CD14-positive monocyte (primary cell): ENCODE measurements around the gene LIM2. TPM values are rescaled to one million over a fixed set of nuclear protein-coding genes. Genes with fewer than 3 reads are reported as not detected.

Experiments
- DNase-seq, 3 donors: peaks; one replicate each; pipeline ENCODE4 v3.0.0-alpha.2; 2011 to 2022
- H2AFZ ChIP-seq: 2 replicates; pipeline ENCODE4 v1.6.0; 2012; ENCODE audit warnings: mild to moderate bottlenecking, low read depth, low read length, inconsistent platforms; ENCODE audit not compliant: insufficient read depth, poor library complexity, severe bottlenecking
- H3K27ac ChIP-seq, 2 donors: 1 replicate in 1 of 2; 2 replicates in 1 of 2; pipeline ENCODE4 v1.5.1; 2012 to 2013; ENCODE audit warnings: low read length in 2 of 2, control low read depth in 1 of 2, inconsistent platforms in 1 of 2, low read depth in 1 of 2, mild to moderate bottlenecking in 1 of 2
- H3K27me3 ChIP-seq, 2 donors: one replicate each; pipeline versions ENCODE4 v1.6.0 to v1.6.1; 2011 to 2013; ENCODE audit warnings: low read length in 2 of 2; ENCODE audit not compliant: control insufficient read depth in 2 of 2, insufficient read depth in 2 of 2
- H3K36me3 ChIP-seq, 2 donors: replicated peaks in 1 of 2; 1 replicate in 1 of 2; 2 replicates in 1 of 2; pipeline versions ENCODE4 v1.5.1 to v1.6.1; 2012 to 2013; ENCODE audit warnings: low read length in 2 of 2, control low read depth in 1 of 2, inconsistent platforms in 1 of 2, mild to moderate bottlenecking in 1 of 2; ENCODE audit not compliant: insufficient read depth in 2 of 2, control insufficient read depth in 1 of 2
- H3K4me1 ChIP-seq, 2 donors: 1 replicate in 1 of 2; 2 replicates in 1 of 2; pipeline versions ENCODE4 v1.5.1 to v1.6.1; 2012 to 2013; ENCODE audit warnings: low read length in 2 of 2, control low read depth in 1 of 2, inconsistent platforms in 1 of 2, mild to moderate bottlenecking in 1 of 2, moderate library complexity in 1 of 2; ENCODE audit not compliant: insufficient read depth in 2 of 2, control insufficient read depth in 1 of 2
- H3K4me2 ChIP-seq: replicated peaks from 2 replicates; pipeline ENCODE3; 2012; ENCODE audit warnings: low read length, moderate library complexity, mild to moderate bottlenecking; ENCODE audit not compliant: poor library complexity, severe bottlenecking; ENCODE audit errors: extremely low read depth
- H3K4me3 ChIP-seq, 3 experiments: fragments of 200-600 bp in 1 of 3; sonication (generic) in 1 of 3; replicated peaks in 1 of 3; 1 replicate in 2 of 3; 2 replicates in 1 of 3; pipeline ENCODE4 v1.5.1; 2011 to 2013; ENCODE audit warnings: low read length in 3 of 3, mild to moderate bottlenecking in 3 of 3, control low read depth in 2 of 3, low read depth in 2 of 3, inconsistent platforms in 1 of 3, moderate library complexity in 1 of 3
- H3K79me2 ChIP-seq: 2 replicates; pipeline ENCODE4 v1.6.0; 2012; ENCODE audit warnings: mild to moderate bottlenecking, control low read depth, inconsistent platforms, low read length, moderate library complexity; ENCODE audit not compliant: insufficient read depth
- H3K9ac ChIP-seq: 2 replicates; pipeline ENCODE4 v1.6.0; 2017; ENCODE audit warnings: low read length, mild to moderate bottlenecking; ENCODE audit not compliant: insufficient read depth, poor library complexity, severe bottlenecking
- H3K9me3 ChIP-seq, 2 donors: replicated peaks in 1 of 2; 1 replicate in 1 of 2; 2 replicates in 1 of 2; pipeline versions ENCODE4 v1.5.1 to v1.6.1; 2012 to 2013; ENCODE audit warnings: low read length in 2 of 2, control low read depth in 1 of 2; ENCODE audit not compliant: control insufficient read depth in 1 of 2, insufficient read depth in 1 of 2
- H4K20me1 ChIP-seq: 2 replicates; pipeline ENCODE4 v1.6.0; 2012; ENCODE audit warnings: mild to moderate bottlenecking, low read length, control low read depth, moderate library complexity; ENCODE audit not compliant: insufficient read depth
- H3K27ac Mint-ChIP-seq, 7 donors: one replicate each; pipeline ENCODE4 v1.8.0; 2020; ENCODE audit warnings: mild to moderate bottlenecking in 7 of 7, mixed read lengths in 7 of 7, moderate library complexity in 6 of 7, inconsistent platforms in 2 of 7
- H3K27me3 Mint-ChIP-seq, 3 donors: one replicate each; pipeline ENCODE4 v1.8.0; 2021 to 2022; ENCODE audit warnings: low read depth in 3 of 3, mild to moderate bottlenecking in 3 of 3, mixed read lengths in 3 of 3, moderate library complexity in 3 of 3, inconsistent platforms in 1 of 3
- H3K36me3 Mint-ChIP-seq, 2 donors: one replicate each; pipeline ENCODE4 v1.8.0; 2020; ENCODE audit warnings: mixed read lengths in 2 of 2, inconsistent platforms in 1 of 2, mild to moderate bottlenecking in 1 of 2
- H3K4me1 Mint-ChIP-seq: one replicate; pipeline ENCODE4 v1.8.0; 2020; ENCODE audit warnings: mild to moderate bottlenecking, mixed read lengths
- H3K4me3 Mint-ChIP-seq, 2 donors: one replicate each; pipeline ENCODE4 v1.8.0; 2020; ENCODE audit warnings: mild to moderate bottlenecking in 2 of 2, mixed read lengths in 2 of 2, moderate library complexity in 1 of 2
- H3K9me3 Mint-ChIP-seq, 7 donors: one replicate each; pipeline ENCODE4 v1.8.0; 2020 to 2022; ENCODE audit warnings: mixed read lengths in 7 of 7, mild to moderate bottlenecking in 6 of 7, moderate library complexity in 6 of 7, inconsistent platforms in 2 of 7
- CTCF ChIP-seq: fragments of 200-600 bp; IDR thresholded peaks from one replicate; pipeline ENCODE4 v1.8.0; 2022; ENCODE audit warnings: antibody characterized with exemption, mild to moderate bottlenecking
- WGBS: methylation state at CpG from one replicate; pipeline ENCODE4 v1.1.5; 2013; ENCODE audit warnings: missing lambda C conversion rate; ENCODE audit not compliant: insufficient coverage; 5-methylcytosine and 5-hydroxymethylcytosine counted together
- intact Hi-C, 2 donors: fragments of 100-400 bp; cut with micrococcal nuclease; formaldehyde crosslinking; loops; one replicate each; pipeline versions ENCODE4 v1.15.0 to v1.15.1; 2023
- polyA plus RNA-seq, 3 donors: library from polyadenylated mRNA; depleted of rRNA in 1 of 3; unstranded in 2 of 3; stranded (reverse) in 1 of 3; fragments of 300-500 nt in 2 of 3; fragments of >200 nt in 1 of 3; fragmentation: Illumina TruSeq in 2 of 3; gene quantifications; 1 replicate in 2 of 3; 2 replicates in 1 of 3; pipeline ENCODE4 v1.2.3, GENCODE V29; 2012 to 2021

The LIM2 gene
- polyA plus RNA-seq, 3 donors = not detected

GRCh38 chr19:51415187-51415586, 27.4 kb upstream of the LIM2 start:
- H3K4me3 Mint-ChIP-seq = no peak overlapping the region
- TF ChIP-seq CTCF = no peak
- intact Hi-C loops = no loop called here

GRCh38 chr19:51410950-51411748, 23.4 kb upstream of the LIM2 start:
- H3K79me2 ChIP-seq = peaks cover 4% of the 10 kb centered on the region
- intact Hi-C loops = no loop called here
- H3K9me3 Mint-ChIP-seq = peaks cover 0 to 5% (median 1%) of the 10 kb centered on the region in 7 donors
- 100% methylated on average over 4 of the region's 15 CpGs for whole genome bisulfite sequencing
- peaks cover 30 to 51% of the 10 kb centered on the region in 2 donors for H3K36me3 Mint-ChIP-seq
- peak overlapping the region in 2 of 7 donors; percentile 18 to 57 for H3K27ac Mint-ChIP-seq
- H3K4me2 ChIP-seq = no peak overlapping the region
- peaks cover 49 to 51% of the 10 kb centered on the region in 2 donors for H3K4me1 ChIP-seq
- no peak overlapping the region for H2AFZ ChIP-seq
- no peak overlapping the region for H3K4me3 ChIP-seq
- H3K9me3 ChIP-seq = no peaks in the 10 kb centered on the region
- no peak for TF ChIP-seq CTCF
- no peak overlapping the region for H3K27ac ChIP-seq
- no peak for DNase-seq
- H3K4me1 Mint-ChIP-seq = peaks cover 45% of the 10 kb centered on the region
- peaks cover 0 to 3% (median 2%) of the 10 kb centered on the region in 3 donors for H3K27me3 Mint-ChIP-seq
- H3K4me3 Mint-ChIP-seq = no peak overlapping the region
- H4K20me1 ChIP-seq = no peaks in the 10 kb centered on the region
- no peaks in the 10 kb centered on the region for H3K27me3 ChIP-seq
- H3K36me3 ChIP-seq = peaks cover 24 to 40% of the 10 kb centered on the region in 2 donors
- H3K9ac ChIP-seq = no peak overlapping the region

More at GRCh38 chr19:51415187-51415586, 27.4 kb upstream of the LIM2 start:
- Histone ChIP-seq H2AFZ (no peak overlapping the region), H3K27ac (no peak overlapping the region), H3K4me1 (peaks cover 42 to 48% of the 10 kb centered on the region in 2 donors), H3K27me3 (no peaks in the 10 kb centered on the region), H3K79me2 (peaks cover 7% of the 10 kb centered on the region), H3K36me3 (peaks cover 24 to 40% of the 10 kb centered on the region in 2 donors), H3K9ac (no peak overlapping the region), H3K4me2 (no peak overlapping the region), H3K9me3 (no peaks in the 10 kb centered on the region), H3K4me3 (no peak overlapping the region), H4K20me1 (no peaks in the 10 kb centered on the region)
- H3K36me3 Mint-ChIP-seq = peaks cover 30 to 51% of the 10 kb centered on the region in 2 donors
- H3K27me3 Mint-ChIP-seq = peaks cover 2 to 5% (median 2%) of the 10 kb centered on the region in 3 donors
- peaks cover 0 to 11% (median 1%) of the 10 kb centered on the region in 7 donors for H3K9me3 Mint-ChIP-seq
- H3K27ac Mint-ChIP-seq = no peak overlapping the region
- no peak for DNase-seq
- peaks cover 37% of the 10 kb centered on the region for H3K4me1 Mint-ChIP-seq
- 98% methylated on average over 10 of the region's 12 CpGs for WGBS
